ENCODE results near the gene SIGLEC12. TPM values are rescaled to one million over a fixed set of nuclear protein-coding genes. Genes with fewer than 3 reads are reported as not detected.

The SIGLEC12 gene
- polyA plus RNA-seq, 1 donor (not counting 4 experiments of a cell fraction or from before 2014, with no cell fraction given) = not detected

- no peak for FAIRE-seq
- no peaks in the 10 kb centered on the region for H3K4me1 ChIP-seq (ENCODE audit: control insufficient read depth, extremely low read depth, insufficient read depth, low read length)
- no peak overlapping the region for H3K4me3 ChIP-seq (ENCODE audit: control insufficient read depth in 2 of 3, extremely low read depth in 1 of 3, insufficient read depth in 2 of 3, low read depth in 1 of 3, low read length in 3 of 3)
- H4K20me1 ChIP-seq (ENCODE audit: control insufficient read depth, extremely low read depth, insufficient read depth, low read length) = no peaks in the 10 kb centered on the region
- no peaks in the 10 kb centered on the region for H3K9me1 ChIP-seq (ENCODE audit: control insufficient read depth, extremely low read depth, insufficient read depth, low read length)
- H3K9me3 ChIP-seq (ENCODE audit: control insufficient read depth, low read depth, low read length) = no peaks in the 10 kb centered on the region
- no peak overlapping the region for H3K27ac ChIP-seq (ENCODE audit: control insufficient read depth, insufficient read depth, low read length)
- H3K9ac ChIP-seq (ENCODE audit: control insufficient read depth, extremely low read depth, insufficient read depth, low read length) = no peak overlapping the region
- dilution Hi-C loops (cut with MboI; ENCODE audit: extremely low pct_ligation_motif_present, low sequenced_read_pairs) = no loop called here
- no peak overlapping the region for H2AFZ ChIP-seq (ENCODE audit: control insufficient read depth, low read length)
- no peak overlapping the region for H3K4me2 ChIP-seq (ENCODE audit: control insufficient read depth, extremely low read depth, insufficient read depth, low read depth, low read length)
- H3K27me3 ChIP-seq (ENCODE audit: control insufficient read depth, extremely low read depth, insufficient read depth, low read length) = no peaks in the 10 kb centered on the region
- H3K36me3 ChIP-seq (ENCODE audit: control insufficient read depth in 2 of 2, extremely low read depth in 1 of 2, insufficient read depth in 2 of 2, low read length in 2 of 2) = no peaks in the 10 kb centered on the region
- H3K79me2 ChIP-seq (ENCODE audit: control insufficient read depth, insufficient read depth, low read length) = no peaks in the 10 kb centered on the region
- no peak for TF ChIP-seq CTCF (optimal IDR thresholded peaks at IDR 0.05 in 1 of 3, IDR thresholded peaks at IDR 0.05 in 1 of 3, conservative IDR thresholded peaks at IDR 0.05 in 1 of 3; ENCODE audit: extremely low read depth in 1 of 3, insufficient read depth in 2 of 3, low read length in 3 of 3)
- TF ChIP-seq EZH2 (IDR thresholded peaks at IDR 0.05; ENCODE audit: low read length) = no peak
- DNase-seq (ENCODE audit: low read depth, low spot score) = no peak
Measured at GRCh38 chr19:51509823-51510660, 8.4 kb upstream of the SIGLEC12 start.

DNA sequence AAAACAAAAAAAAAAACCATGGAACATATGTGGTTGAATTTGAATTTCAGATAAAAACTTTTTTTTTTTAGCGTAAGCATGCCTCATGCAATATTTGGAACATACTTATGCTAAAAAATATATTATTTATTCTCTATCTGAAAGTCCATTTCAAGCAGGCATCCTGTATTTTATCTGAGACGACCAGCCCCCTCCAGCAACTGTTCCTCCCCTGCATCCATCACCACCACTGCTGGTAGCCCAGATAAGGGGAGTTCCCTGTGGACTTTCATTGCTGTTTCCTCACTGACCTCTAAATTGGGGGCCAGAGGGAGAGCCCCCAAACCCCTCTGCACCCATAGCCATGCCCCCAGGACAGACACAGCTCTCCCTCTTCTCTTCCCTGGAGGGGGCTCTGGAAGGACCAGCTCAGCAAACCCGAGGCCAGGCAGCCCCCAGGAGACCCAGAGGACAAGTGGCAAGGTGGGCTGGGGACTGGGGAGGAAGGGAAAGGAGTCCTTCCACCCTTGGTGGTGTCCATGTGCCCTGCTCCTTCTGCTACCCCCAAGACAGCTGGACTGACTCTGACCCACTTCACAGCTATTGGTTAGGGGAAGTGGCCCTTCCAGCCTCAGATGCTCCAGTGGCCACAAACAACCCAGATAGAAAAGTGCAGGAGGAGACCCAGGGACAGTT is 6.6 kb upstream of the SIGLEC12 start:
- H3K79me2 ChIP-seq (ENCODE audit: control insufficient read depth, insufficient read depth, low read length) = no peaks in the 10 kb centered on the region
- no peaks in the 10 kb centered on the region for H3K9me3 ChIP-seq (ENCODE audit: control insufficient read depth, low read depth, low read length)
- DNase-seq (ENCODE audit: low read depth, low spot score) (no peak), FAIRE-seq (no peak)
- H4K20me1 ChIP-seq (ENCODE audit: control insufficient read depth, extremely low read depth, insufficient read depth, low read length) = no peaks in the 10 kb centered on the region
- no peaks in the 10 kb centered on the region for H3K4me1 ChIP-seq (ENCODE audit: control insufficient read depth, extremely low read depth, insufficient read depth, low read length)
- H3K4me2 ChIP-seq (ENCODE audit: control insufficient read depth, extremely low read depth, insufficient read depth, low read depth, low read length) = no peak overlapping the region
- dilution Hi-C loops (cut with MboI; ENCODE audit: extremely low pct_ligation_motif_present, low sequenced_read_pairs) = no loop called here
- no peak for TF ChIP-seq EZH2 (IDR thresholded peaks at IDR 0.05; ENCODE audit: low read length)
- no peak for TF ChIP-seq CTCF (optimal IDR thresholded peaks at IDR 0.05 in 1 of 3, IDR thresholded peaks at IDR 0.05 in 1 of 3, conservative IDR thresholded peaks at IDR 0.05 in 1 of 3; ENCODE audit: extremely low read depth in 1 of 3, insufficient read depth in 2 of 3, low read length in 3 of 3)
- H3K4me3 ChIP-seq (ENCODE audit: control insufficient read depth in 2 of 3, extremely low read depth in 1 of 3, insufficient read depth in 2 of 3, low read depth in 1 of 3, low read length in 3 of 3) = no peak overlapping the region
- no peak overlapping the region for H3K9ac ChIP-seq (ENCODE audit: control insufficient read depth, extremely low read depth, insufficient read depth, low read length)
- H2AFZ ChIP-seq (ENCODE audit: control insufficient read depth, low read length) = no peak overlapping the region
- H3K36me3 ChIP-seq (ENCODE audit: control insufficient read depth in 2 of 2, extremely low read depth in 1 of 2, insufficient read depth in 2 of 2, low read length in 2 of 2) = no peaks in the 10 kb centered on the region
- no peak overlapping the region for H3K27ac ChIP-seq (ENCODE audit: control insufficient read depth, insufficient read depth, low read length)
- H3K9me1 ChIP-seq (ENCODE audit: control insufficient read depth, extremely low read depth, insufficient read depth, low read length) = no peaks in the 10 kb centered on the region
- H3K27me3 ChIP-seq (ENCODE audit: control insufficient read depth, extremely low read depth, insufficient read depth, low read length) = no peaks in the 10 kb centered on the region

Data from keratinocyte (primary cell).